ENCODE measurements around the gene HSD17B8. TPM values are rescaled to one million over a fixed set of nuclear protein-coding genes. Genes with fewer than 3 reads are reported as not detected.

The HSD17B8 gene
- total RNA-seq, 1 donor from 2014 or later, result 6.5 TPM

GRCh38 chr6:33235221-33235634 lies 30.8 kb downstream of the HSD17B8 start:
- H3K4me1 Mint-ChIP-seq (ENCODE audit: unreplicated experiment), result peaks cover under 1% of the 10 kb centered on the region
- peaks cover 5% of the 10 kb centered on the region for H3K27me3 Mint-ChIP-seq (ENCODE audit: unreplicated experiment)
- TF ChIP-seq, protein P1, sequence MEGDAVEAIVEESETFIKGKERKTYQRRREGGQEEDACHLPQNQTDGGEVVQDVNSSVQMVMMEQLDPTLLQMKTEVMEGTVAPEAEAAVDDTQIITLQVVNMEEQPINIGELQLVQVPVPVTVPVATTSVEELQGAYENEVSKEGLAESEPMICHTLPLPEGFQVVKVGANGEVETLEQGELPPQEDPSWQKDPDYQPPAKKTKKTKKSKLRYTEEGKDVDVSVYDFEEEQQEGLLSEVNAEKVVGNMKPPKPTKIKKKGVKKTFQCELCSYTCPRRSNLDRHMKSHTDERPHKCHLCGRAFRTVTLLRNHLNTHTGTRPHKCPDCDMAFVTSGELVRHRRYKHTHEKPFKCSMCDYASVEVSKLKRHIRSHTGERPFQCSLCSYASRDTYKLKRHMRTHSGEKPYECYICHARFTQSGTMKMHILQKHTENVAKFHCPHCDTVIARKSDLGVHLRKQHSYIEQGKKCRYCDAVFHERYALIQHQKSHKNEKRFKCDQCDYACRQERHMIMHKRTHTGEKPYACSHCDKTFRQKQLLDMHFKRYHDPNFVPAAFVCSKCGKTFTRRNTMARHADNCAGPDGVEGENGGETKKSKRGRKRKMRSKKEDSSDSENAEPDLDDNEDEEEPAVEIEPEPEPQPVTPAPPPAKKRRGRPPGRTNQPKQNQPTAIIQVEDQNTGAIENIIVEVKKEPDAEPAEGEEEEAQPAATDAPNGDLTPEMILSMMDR (IDR thresholded peaks at IDR 0.05; ENCODE audit: unreplicated experiment), result no peak
- H3K9me3 Mint-ChIP-seq (ENCODE audit: unreplicated experiment), result no peaks in the 10 kb centered on the region
- peak overlapping the region; percentile 38 for H3K4me3 Mint-ChIP-seq (ENCODE audit: unreplicated experiment)
- DNase-seq (ENCODE audit: low spot score), result no peak
- no peaks in the 10 kb centered on the region for H3K36me3 Mint-ChIP-seq (ENCODE audit: low read depth, unreplicated experiment)
- H3K27ac Mint-ChIP-seq (ENCODE audit: unreplicated experiment), result no peak overlapping the region

- peaks cover 8% of the 10 kb centered on the region for H3K27me3 Mint-ChIP-seq (ENCODE audit: unreplicated experiment)
- H3K4me3 Mint-ChIP-seq (ENCODE audit: unreplicated experiment), result no peak overlapping the region
- H3K4me1 Mint-ChIP-seq (ENCODE audit: unreplicated experiment), result peaks cover 4% of the 10 kb centered on the region
- H3K9me3 Mint-ChIP-seq (ENCODE audit: unreplicated experiment), result no peaks in the 10 kb centered on the region
- TF ChIP-seq, protein P1 (IDR thresholded peaks at IDR 0.05; ENCODE audit: unreplicated experiment), result no peak
- no peaks in the 10 kb centered on the region for H3K36me3 Mint-ChIP-seq (ENCODE audit: low read depth, unreplicated experiment)
- no peak overlapping the region for H3K27ac Mint-ChIP-seq (ENCODE audit: unreplicated experiment)
- no peak for DNase-seq (ENCODE audit: low spot score)
Measured at GRCh38 chr6:33236328-33236727, 31.9 kb downstream of the HSD17B8 start.

DNA sequence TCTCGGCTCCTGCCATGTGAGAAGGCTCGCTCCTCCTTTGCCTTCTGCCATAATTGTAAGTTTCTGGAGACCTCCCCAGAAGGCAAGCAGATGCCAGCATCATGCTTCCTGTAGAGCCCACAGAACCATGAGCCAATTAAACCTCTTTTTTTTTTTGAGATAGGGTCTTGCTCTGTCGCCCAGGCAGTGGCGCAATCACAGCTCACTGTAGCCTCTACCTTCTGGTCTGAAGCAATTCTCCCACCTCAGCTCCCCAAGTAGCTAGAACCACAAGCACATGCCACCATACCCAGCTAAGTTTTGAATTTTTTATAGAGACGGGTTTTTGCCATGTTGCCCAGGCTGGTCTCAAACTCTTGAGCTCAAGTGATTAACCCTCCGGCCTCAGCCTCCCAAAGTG lies 32.4 kb downstream of the HSD17B8 start:
- Mint-ChIP-seq H3K4me1 (ENCODE audit: unreplicated experiment) (peaks cover 4% of the 10 kb centered on the region), H3K4me3 (ENCODE audit: unreplicated experiment) (no peak overlapping the region), H3K36me3 (ENCODE audit: low read depth, unreplicated experiment) (no peaks in the 10 kb centered on the region), H3K9me3 (ENCODE audit: unreplicated experiment) (no peaks in the 10 kb centered on the region), H3K27ac (ENCODE audit: unreplicated experiment) (no peak overlapping the region), H3K27me3 (ENCODE audit: unreplicated experiment) (peaks cover 8% of the 10 kb centered on the region)
- TF ChIP-seq, protein P1 (IDR thresholded peaks at IDR 0.05; ENCODE audit: unreplicated experiment), result no peak
- DNase-seq (ENCODE audit: low spot score), result no peak

GRCh38 chr6:33237741-33238140 lies 33.3 kb downstream of the HSD17B8 start:
- Mint-ChIP-seq H3K4me1 (ENCODE audit: unreplicated experiment) (peaks cover 4% of the 10 kb centered on the region), H3K27me3 (ENCODE audit: unreplicated experiment) (peaks cover 8% of the 10 kb centered on the region), H3K36me3 (ENCODE audit: low read depth, unreplicated experiment) (no peaks in the 10 kb centered on the region), H3K27ac (ENCODE audit: unreplicated experiment) (no peak overlapping the region), H3K9me3 (ENCODE audit: unreplicated experiment) (no peaks in the 10 kb centered on the region), H3K4me3 (ENCODE audit: unreplicated experiment) (no peak overlapping the region)
- DNase-seq (ENCODE audit: low spot score), result no peak
- TF ChIP-seq, protein P1 (IDR thresholded peaks at IDR 0.05; ENCODE audit: unreplicated experiment), result no peak

- H3K4me1 Mint-ChIP-seq (ENCODE audit: unreplicated experiment), result peaks cover 4% of the 10 kb centered on the region
- DNase-seq (ENCODE audit: low spot score), result no peak
- no peaks in the 10 kb centered on the region for H3K36me3 Mint-ChIP-seq (ENCODE audit: low read depth, unreplicated experiment)
- H3K9me3 Mint-ChIP-seq (ENCODE audit: unreplicated experiment), result no peaks in the 10 kb centered on the region
- TF ChIP-seq, protein P1 (IDR thresholded peaks at IDR 0.05; ENCODE audit: unreplicated experiment), result no peak
- no peak overlapping the region for H3K4me3 Mint-ChIP-seq (ENCODE audit: unreplicated experiment)
- H3K27me3 Mint-ChIP-seq (ENCODE audit: unreplicated experiment), result peaks cover 5% of the 10 kb centered on the region
- H3K27ac Mint-ChIP-seq (ENCODE audit: unreplicated experiment), result no peak overlapping the region
Measured at GRCh38 chr6:33241968-33242367, 37.5 kb downstream of the HSD17B8 start.
